Stimulated activated naive CD8-positive, alpha-beta T cell treated with anti-CD3 and anti-CD28 coated beads, Interleukin-15, Interleukin-2, amounts not matched to agents 100 U/mL and 50 U/mL, for 24 hours (primary cell): ENCODE data around the gene POLR3B.
"Not testable (repeated sequence)": the region's sequence is repeated elsewhere in the genome, so short reads cannot be mapped to it uniquely, and the experiment has no call there.

Experiments used
- ATAC-seq: fragments of 150-1000 bp; cut with Tn5 transposase; one replicate; pipeline ENCODE4 v1.10.0; 2021
- DNase-seq: peaks from one replicate; pipeline ENCODE4 v3.0.0; 2021

The POLR3B gene

GRCh38 chr12:106461730-106462129, 104.2 kb downstream of the POLR3B start:
- DNase-seq, result no peak
- no peak for ATAC-seq

- DNase-seq, ATAC-seq: not testable (repeated sequence)
Measured at GRCh38 chr12:106465605-106466004, 108.1 kb downstream of the POLR3B start.

- not testable (repeated sequence) for ATAC-seq, DNase-seq
Measured at GRCh38 chr12:106475662-106476061, 118.1 kb downstream of the POLR3B start.

- not testable (repeated sequence) for DNase-seq
Measured at GRCh38 chr12:106477627-106478026, 120.1 kb downstream of the POLR3B start.

GRCh38 chr12:106480251-106480650, 122.7 kb downstream of the POLR3B start:
- no peak for DNase-seq
- no peak for ATAC-seq

More at GRCh38 chr12:106477627-106478026, 120.1 kb downstream of the POLR3B start:
- ATAC-seq, result not testable (repeated sequence)

GRCh38 chr12:106481246-106481645, 123.7 kb downstream of the POLR3B start:
- ATAC-seq (no peak), DNase-seq (no peak)

- no peak for ATAC-seq
- DNase-seq, result no peak
Measured at GRCh38 chr12:106487664-106488063, 130.1 kb downstream of the POLR3B start.

GRCh38 chr12:106488884-106489283, 131.3 kb downstream of the POLR3B start:
- no peak for DNase-seq
- ATAC-seq, result no peak

GRCh38 chr12:106490264-106490663, 132.7 kb downstream of the POLR3B start:
- no peak for DNase-seq
- ATAC-seq, result no peak

GRCh38 chr12:106492857-106493256, 135.3 kb downstream of the POLR3B start:
- no peak for ATAC-seq
- no peak for DNase-seq

- DNase-seq (no peak), ATAC-seq (no peak)
Measured at GRCh38 chr12:106493531-106493930, 136.0 kb downstream of the POLR3B start.

GRCh38 chr12:106495354-106495965, 137.9 kb downstream of the POLR3B start:
- no peak for ATAC-seq
- DNase-seq, result no peak

GRCh38 chr12:106498056-106498455, 140.5 kb downstream of the POLR3B start:
- ATAC-seq, result no peak

GRCh38 chr12:106499628-106500027, 142.1 kb downstream of the POLR3B start:
- ATAC-seq (no peak), DNase-seq (no peak)

More at GRCh38 chr12:106498056-106498455, 140.5 kb downstream of the POLR3B start:
- DNase-seq, result no peak

GRCh38 chr12:106506691-106507090, 149.1 kb downstream of the POLR3B start:
- no peak for ATAC-seq
- DNase-seq, result no peak

- no peak for DNase-seq
- no peak for ATAC-seq
Measured at GRCh38 chr12:106508966-106509365, 151.4 kb downstream of the POLR3B start.

GRCh38 chr12:106511365-106511764, 153.8 kb downstream of the POLR3B start:
- ATAC-seq (no peak), DNase-seq (no peak)

GRCh38 chr12:106517314-106517713, 159.8 kb downstream of the POLR3B start:
- ATAC-seq (no peak), DNase-seq (no peak)

- ATAC-seq, result no peak
- no peak for DNase-seq
Measured at GRCh38 chr12:106519607-106520021, 162.1 kb downstream of the POLR3B start.

- DNase-seq, result no peak
- ATAC-seq, result no peak
Measured at GRCh38 chr12:106521901-106522300, 164.4 kb downstream of the POLR3B start.

GRCh38 chr12:106522708-106523107, 165.2 kb downstream of the POLR3B start:
- DNase-seq (no peak), ATAC-seq (no peak)

- DNase-seq, result no peak
- no peak for ATAC-seq
Measured at GRCh38 chr12:106527356-106527755, 169.8 kb downstream of the POLR3B start.

- ATAC-seq (no peak), DNase-seq (no peak)
Measured at GRCh38 chr12:106541201-106541600, 183.7 kb downstream of the POLR3B start.

GRCh38 chr12:106551410-106551809, 193.9 kb downstream of the POLR3B start:
- ATAC-seq (no peak), DNase-seq (no peak)
